Heart left ventricle (tissue), 16 donors: Measurements from ENCODE around the gene BMPER. TPM values are rescaled to one million over a fixed set of nuclear protein-coding genes. Genes with fewer than 3 reads are reported as not detected.

Source experiments
- ATAC-seq, 4 donors: fragments of 200-7000 bp; cut with Tn5 transposase; one replicate each; pipeline ENCODE4 v1.9.1; 2020 to 2022; ENCODE audit warnings: moderate library complexity in 4 of 4, mild to moderate bottlenecking in 3 of 4, moderate number of reproducible peaks in 1 of 4
- DNase-seq, 5 donors: peaks; one replicate each; pipeline ENCODE4 v3.0.0-alpha.2; 2020
- H3K27ac ChIP-seq, 12 donors: fragments of 200-600 bp; sonication (generic) in 4 of 12; one replicate each; pipeline versions ENCODE4 v1.5.0 to v1.8.0; 2016 to 2022; ENCODE audit warnings: mild to moderate bottlenecking in 2 of 12
- H3K27me3 ChIP-seq, 9 donors: fragments of 200-600 bp; sonication (generic) in 2 of 9; one replicate each; pipeline versions ENCODE4 v1.5.1 to v1.8.0; 2016 to 2022; ENCODE audit warnings: mild to moderate bottlenecking in 3 of 9
- H3K36me3 ChIP-seq, 9 donors: fragments of 200-600 bp; sonication (generic) in 2 of 9; one replicate each; pipeline versions ENCODE4 v1.5.0 to v1.8.0; 2018 to 2022; ENCODE audit warnings: mild to moderate bottlenecking in 2 of 9
- H3K4me1 ChIP-seq, 12 donors: fragments of 200-600 bp; sonication (generic) in 4 of 12; one replicate each; pipeline versions ENCODE4 v1.5.0 to v1.8.0; 2016 to 2022; ENCODE audit warnings: mild to moderate bottlenecking in 3 of 12
- H3K4me3 ChIP-seq, 12 donors: fragments of 200-600 bp; sonication (generic) in 4 of 12; one replicate each; pipeline versions ENCODE4 v1.5.0 to v1.8.0; 2017 to 2022; ENCODE audit warnings: mild to moderate bottlenecking in 9 of 12, moderate library complexity in 4 of 12
- H3K9me3 ChIP-seq, 12 donors: fragments of 200-600 bp; sonication (generic) in 4 of 12; one replicate each; pipeline versions ENCODE4 v1.5.0 to v1.8.0; 2016 to 2022; ENCODE audit warnings: mild to moderate bottlenecking in 1 of 12
- POLR2A ChIP-seq, 2 donors: fragments of 450-650 bp; IDR thresholded peaks; one replicate each; pipeline ENCODE4 v1.6.1; 2017; ENCODE audit warnings: antibody characterized with exemption in 2 of 2, mild to moderate bottlenecking in 2 of 2, moderate library complexity in 2 of 2
- WGBS, 4 donors: extraction: QIAGEN DNeasy Blood & Tissue Kit in 2 of 4; methylation state at CpG; one replicate each; pipeline versions ENCODE4 v1.1.5 to v1.1.7; 2013 to 2018; 5-methylcytosine and 5-hydroxymethylcytosine counted together
- intact Hi-C, 10 donors: fragments of 100-400 bp; cut with DNase I; formaldehyde crosslinking; loops; one replicate each; pipeline versions ENCODE4 v1.11.1 to v1.14.2; 2022
- polyA plus RNA-seq, 2 donors: library from polyadenylated mRNA; stranded (reverse); fragments of 200-250 nt; gene quantifications; one replicate each; pipeline ENCODE4 v1.2.3, GENCODE V29; 2013
- total RNA-seq, 9 donors: library from RNA; depleted of rRNA in 2 of 9; stranded (reverse); fragments of >200 nt in 2 of 9; fragmentation: NEBNext Ultra II Directional in 3 of 9; extraction: Animal tissue kit (Norgen Biotek cat#: 25700) in 3 of 9; gene quantifications; one replicate each; pipeline versions ENCODE4 v1.1.0 to v1.2.4, GENCODE V29; 2016 to 2023
- TF ChIP-seq, protein P1 (sequence below), 12 donors: fragments of 200-600 bp; sonication (generic) in 4 of 12; IDR thresholded peaks; one replicate each; pipeline versions ENCODE4 v1.5.0 to v1.8.0; 2018 to 2022; ENCODE audit warnings: antibody characterized with exemption in 12 of 12, mild to moderate bottlenecking in 5 of 12
- donor health status: ischemic (EF 13 %, LVEDD 7.1; RV severe dilation, severe dysfunction).
- donor health status: healthy with polysubstance abuse.
- donor health status: DM: no; HTN: yes; CAD: no.
- donor health status: DM: no; HTN: no; CAD: no.
- donor health status: ischemic (EF 25% LVEDD 6.9; RV normal size, moderate dysfunction).
- donor health status: ischemic (EF 25% LVEDD 5.7; RV mildly dilated, moderate dysfunction).
- donor health status: healthy.
- donor health status: DM: yes; HTN: yes; CAD: no.
- donor health status: ischemic (EF 35%, LVEDD 5.7; RV mildly dilated, moderate dysfunction).
- donor health status: nonischemic (EF 11% LVEDD 7.7; RV severe dilation, severe dysfunction).
- donor health status: DM: yes; HTN: yes; CAD: no.
- donor health status: PGD.
- donor health status: ischemic (EF 29% LVEDD 5.4; RV normal size, mild dysfunction).
- donor health status: nonischemic (EF 23%, LVEDD 6.1; RV moderate dilation, normal function).

BMPER gene
- total and polyA plus RNA-seq, 11 donors: 0.05 to 4.2 (median 0.85) TPM

- intact Hi-C loops: no loop called here
- H3K9me3 ChIP-seq: no peaks in the 10 kb centered on the region
- no peak overlapping the region for H3K27ac ChIP-seq
- DNase-seq (no peak), ATAC-seq (no peak)
- no peak overlapping the region for H3K4me3 ChIP-seq
- TF ChIP-seq, protein P1, sequence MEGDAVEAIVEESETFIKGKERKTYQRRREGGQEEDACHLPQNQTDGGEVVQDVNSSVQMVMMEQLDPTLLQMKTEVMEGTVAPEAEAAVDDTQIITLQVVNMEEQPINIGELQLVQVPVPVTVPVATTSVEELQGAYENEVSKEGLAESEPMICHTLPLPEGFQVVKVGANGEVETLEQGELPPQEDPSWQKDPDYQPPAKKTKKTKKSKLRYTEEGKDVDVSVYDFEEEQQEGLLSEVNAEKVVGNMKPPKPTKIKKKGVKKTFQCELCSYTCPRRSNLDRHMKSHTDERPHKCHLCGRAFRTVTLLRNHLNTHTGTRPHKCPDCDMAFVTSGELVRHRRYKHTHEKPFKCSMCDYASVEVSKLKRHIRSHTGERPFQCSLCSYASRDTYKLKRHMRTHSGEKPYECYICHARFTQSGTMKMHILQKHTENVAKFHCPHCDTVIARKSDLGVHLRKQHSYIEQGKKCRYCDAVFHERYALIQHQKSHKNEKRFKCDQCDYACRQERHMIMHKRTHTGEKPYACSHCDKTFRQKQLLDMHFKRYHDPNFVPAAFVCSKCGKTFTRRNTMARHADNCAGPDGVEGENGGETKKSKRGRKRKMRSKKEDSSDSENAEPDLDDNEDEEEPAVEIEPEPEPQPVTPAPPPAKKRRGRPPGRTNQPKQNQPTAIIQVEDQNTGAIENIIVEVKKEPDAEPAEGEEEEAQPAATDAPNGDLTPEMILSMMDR (IDR thresholded peaks at IDR 0.05): no peak
- TF ChIP-seq POLR2A (IDR thresholded peaks at IDR 0.05): no peak
- H3K27me3 ChIP-seq: no peaks in the 10 kb centered on the region
- WGBS, 4 donors: 89 to 93% (median 89%) methylated on average over 2 of the region's 2 CpGs
- no peaks in the 10 kb centered on the region for H3K36me3 ChIP-seq
- H3K4me1 ChIP-seq: peaks cover 0 to 6% (median 0%) of the 10 kb centered on the region in 12 donors
Observed at GRCh38 chr7:34031156-34031555, 125.8 kb downstream of the BMPER start.

DNA sequence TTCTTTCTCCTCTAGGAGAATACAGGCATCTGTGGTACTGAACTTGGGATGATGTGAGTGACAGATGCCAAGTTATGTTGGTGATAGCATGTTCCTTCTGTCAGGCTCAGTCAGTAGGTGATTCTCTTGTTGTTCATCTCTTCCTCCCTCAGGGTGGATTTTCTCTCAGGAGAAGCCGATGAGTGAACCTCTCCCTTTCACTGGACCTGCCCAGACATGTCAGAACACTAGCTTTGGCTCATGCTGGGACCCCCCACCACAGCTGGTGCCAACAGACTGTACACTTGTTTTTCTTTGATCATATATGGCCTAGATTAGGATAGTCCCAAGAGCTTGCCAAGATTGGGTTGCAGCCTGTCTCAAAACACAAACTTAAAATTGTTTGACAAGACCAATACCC, 129.4 kb downstream of the BMPER start:
- 75 to 96% (median 84%) methylated on average over 1 of the region's 1 CpG for WGBS, 4 donors
- TF ChIP-seq, protein P1 (IDR thresholded peaks at IDR 0.05): no peak
- no peak for TF ChIP-seq POLR2A (IDR thresholded peaks at IDR 0.05)
- Histone ChIP-seq H3K27ac (no peak overlapping the region), H3K4me3 (no peak overlapping the region), H3K27me3 (no peaks in the 10 kb centered on the region), H3K9me3 (no peaks in the 10 kb centered on the region), H3K4me1 (peaks cover 0 to 8% (median 0%) of the 10 kb centered on the region in 12 donors), H3K36me3 (no peaks in the 10 kb centered on the region)
- intact Hi-C loops: no loop called here
- DNase-seq (no peak), ATAC-seq (no peak)

DNA sequence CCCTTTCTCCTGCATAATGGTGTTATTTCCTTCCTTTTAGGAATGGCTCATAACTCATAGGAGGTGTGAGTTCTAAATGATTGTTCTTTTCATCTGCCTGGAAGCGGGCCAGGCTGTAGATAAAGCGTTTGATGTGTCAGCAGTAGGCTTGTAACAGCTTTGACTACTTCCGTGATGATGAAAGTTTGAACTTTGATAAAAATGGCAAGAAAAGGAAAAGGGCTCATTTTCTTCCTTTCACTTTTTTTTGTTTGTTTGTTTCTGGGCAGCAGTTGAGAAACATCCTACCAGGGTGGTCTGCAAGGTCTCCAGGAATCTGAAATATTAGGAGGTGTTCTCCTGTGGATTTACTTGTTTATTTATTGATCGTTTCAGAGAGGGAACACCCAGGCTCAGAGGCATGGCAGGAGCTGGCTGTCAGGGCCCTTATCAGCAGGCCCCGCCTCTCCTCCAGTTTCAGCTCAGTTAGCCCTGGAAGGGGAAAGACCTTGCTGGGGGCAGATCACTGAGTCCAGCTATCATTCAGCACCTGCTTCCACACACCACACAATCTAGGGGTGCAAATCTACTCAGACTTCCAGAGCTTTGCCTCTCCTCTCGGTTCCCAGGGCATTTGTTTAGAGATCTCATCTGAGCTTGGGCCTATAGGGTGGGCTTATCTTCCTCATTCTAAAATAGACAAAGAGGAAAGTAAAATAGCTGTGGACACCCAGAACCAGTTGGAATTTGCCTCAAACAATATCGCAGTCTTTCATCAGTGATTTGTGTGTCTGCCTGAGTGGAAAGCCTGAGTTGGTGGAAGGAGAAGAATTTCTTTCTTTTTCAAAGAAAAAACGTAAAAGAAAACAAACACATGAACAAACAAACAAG, 130.9 kb downstream of the BMPER start:
- Histone ChIP-seq H3K27me3 (no peaks in the 10 kb centered on the region), H3K9me3 (no peaks in the 10 kb centered on the region), H3K4me1 (peaks cover 0 to 8% (median 0%) of the 10 kb centered on the region in 12 donors), H3K4me3 (no peak overlapping the region), H3K36me3 (no peaks in the 10 kb centered on the region), H3K27ac (no peak overlapping the region)
- DNase-seq: no peak
- TF ChIP-seq, protein P1 (IDR thresholded peaks at IDR 0.05): no peak
- TF ChIP-seq POLR2A (IDR thresholded peaks at IDR 0.05): no peak
- intact Hi-C loops: no loop called here
- 47 to 51% (median 48%) methylated on average over 8 of the region's 8 CpGs for WGBS, 4 donors
- peak in 1 of 4 donors; percentile 46 for ATAC-seq

- peaks cover 0 to 8% (median 0%) of the 10 kb centered on the region in 12 donors for H3K4me1 ChIP-seq
Observed at GRCh38 chr7:34036972-34037792, 131.8 kb downstream of the BMPER start.

More at GRCh38 chr7:34036972-34037792, 131.8 kb downstream of the BMPER start:
- no peaks in the 10 kb centered on the region for H3K36me3 ChIP-seq
- no peak overlapping the region for H3K4me3 ChIP-seq
- ATAC-seq (no peak), DNase-seq (no peak)
- no peaks in the 10 kb centered on the region for H3K27me3 ChIP-seq
- intact Hi-C loops: no loop called here
- no peak overlapping the region for H3K27ac ChIP-seq
- H3K9me3 ChIP-seq: no peaks in the 10 kb centered on the region
- no peak for TF ChIP-seq POLR2A (IDR thresholded peaks at IDR 0.05)
- TF ChIP-seq, protein P1 (IDR thresholded peaks at IDR 0.05): no peak
- WGBS, 4 donors: 82 to 86% (median 85%) methylated on average over 10 of the region's 10 CpGs
